ENCODE results near the gene NHLRC2.
A peak's percentile ranks its signal among the peaks of the same experiment; 100 is the strongest.
"Not testable (repeated sequence)": the region's sequence is repeated elsewhere in the genome, so short reads cannot be mapped to it uniquely, and the experiment has no call there.

Gene NHLRC2, protein sequence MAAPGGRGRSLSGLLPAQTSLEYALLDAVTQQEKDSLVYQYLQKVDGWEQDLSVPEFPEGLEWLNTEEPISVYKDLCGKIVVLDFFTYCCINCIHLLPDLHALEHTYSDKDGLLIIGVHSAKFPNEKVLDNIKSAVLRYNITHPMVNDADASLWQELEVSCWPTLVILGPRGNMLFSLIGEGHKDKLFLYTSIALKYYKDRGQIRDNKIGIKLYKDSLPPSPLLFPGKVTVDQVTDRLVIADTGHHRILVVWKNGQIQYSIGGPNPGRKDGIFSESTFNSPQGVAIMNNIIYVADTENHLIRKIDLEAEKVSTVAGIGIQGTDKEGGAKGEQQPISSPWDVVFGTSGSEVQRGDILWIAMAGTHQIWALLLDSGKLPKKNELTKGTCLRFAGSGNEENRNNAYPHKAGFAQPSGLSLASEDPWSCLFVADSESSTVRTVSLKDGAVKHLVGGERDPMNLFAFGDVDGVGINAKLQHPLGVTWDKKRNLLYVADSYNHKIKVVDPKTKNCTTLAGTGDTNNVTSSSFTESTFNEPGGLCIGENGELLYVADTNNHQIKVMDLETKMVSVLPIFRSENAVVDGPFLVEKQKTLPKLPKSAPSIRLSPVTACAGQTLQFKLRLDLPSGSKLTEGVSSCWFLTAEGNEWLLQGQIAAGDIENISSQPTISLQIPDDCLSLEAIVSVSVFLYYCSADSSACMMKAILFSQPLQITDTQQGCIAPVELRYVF

GRCh38 chr10:113854013-113854760 lies at the start of gene NHLRC2, which contains the start of gene DCLRE1A:
Gene NHLRC2 (plus strand): TSS chr10:113854661. CDS start chr10:113854873, 212 bp downstream.
Gene DCLRE1A (minus strand): TSS chr10:113854082. CDS start chr10:113853182, 900 bp downstream.
- peak; percentile 85 for DNase-seq (ENCODE audit: low spot score)

DNA sequence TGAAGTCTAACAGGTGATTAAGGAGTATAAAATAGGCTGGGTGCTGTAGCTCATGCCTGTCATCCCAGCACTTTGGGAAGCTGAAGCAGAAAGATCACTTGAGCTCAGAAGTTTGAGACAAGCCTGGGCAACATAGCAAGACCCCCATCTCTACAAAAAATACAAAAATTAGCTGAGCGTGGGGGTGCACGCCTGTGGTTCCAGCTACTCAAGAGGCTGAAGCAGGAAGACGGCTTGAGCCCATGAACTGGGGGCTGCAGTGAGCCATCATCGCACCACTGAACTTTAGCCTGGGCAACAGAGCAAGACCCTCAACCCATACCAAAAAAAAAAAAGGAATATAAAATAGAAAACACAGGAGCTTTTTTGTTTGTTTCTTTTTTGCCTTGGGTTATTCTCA lies 48.0 kb upstream of the NHLRC2 start:
- no peak for DNase-seq (ENCODE audit: low spot score)

DNA sequence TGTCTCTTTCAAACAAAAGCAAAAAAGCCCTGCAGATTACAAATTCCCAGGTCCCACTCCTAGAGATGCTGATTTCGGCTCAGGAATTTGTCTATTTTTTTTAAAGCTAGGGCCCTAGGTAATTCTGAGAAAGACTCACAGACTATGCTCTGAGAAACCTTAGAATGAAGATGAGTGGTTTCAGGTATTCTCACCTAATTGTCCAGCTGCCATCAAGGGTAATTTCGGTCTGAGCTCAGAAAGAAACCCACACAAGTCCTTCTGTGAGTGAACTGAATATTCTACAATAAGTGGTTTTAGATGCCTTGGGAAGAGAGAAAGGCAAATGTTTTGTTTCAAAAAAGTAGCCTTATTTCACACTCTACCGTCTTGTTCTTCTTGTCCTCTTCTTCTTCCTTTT lies 46.3 kb upstream of the NHLRC2 start:
- no peak for DNase-seq (ENCODE audit: low spot score)

- not testable (repeated sequence) for DNase-seq (ENCODE audit: low spot score)
Observed at GRCh38 chr10:113814700-113815099, 39.8 kb upstream of the NHLRC2 start.

DNA sequence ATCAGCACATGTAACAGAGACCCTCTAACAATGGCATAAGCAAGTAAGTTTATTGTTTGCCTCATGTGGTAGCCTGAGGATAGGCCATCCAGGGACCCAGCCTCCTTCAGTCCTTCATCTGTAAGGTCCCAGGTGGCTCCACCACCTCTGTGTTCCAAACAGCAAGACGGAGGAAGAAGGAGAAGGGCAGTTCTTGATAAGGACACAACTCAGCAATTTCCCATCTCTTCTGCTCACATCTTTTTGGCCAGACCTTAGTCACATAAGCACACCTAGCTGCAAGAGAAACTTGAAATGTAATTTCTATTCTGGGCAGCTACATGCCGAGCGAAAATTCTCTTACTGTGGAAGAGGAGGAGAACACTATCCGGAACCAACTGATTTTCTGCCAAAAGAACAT lies 34.5 kb upstream of the NHLRC2 start:
- DNase-seq (ENCODE audit: low spot score): no peak

GRCh38 chr10:113820507-113820906 lies 34.0 kb upstream of the NHLRC2 start:
- no peak for DNase-seq (ENCODE audit: low spot score)

DNA sequence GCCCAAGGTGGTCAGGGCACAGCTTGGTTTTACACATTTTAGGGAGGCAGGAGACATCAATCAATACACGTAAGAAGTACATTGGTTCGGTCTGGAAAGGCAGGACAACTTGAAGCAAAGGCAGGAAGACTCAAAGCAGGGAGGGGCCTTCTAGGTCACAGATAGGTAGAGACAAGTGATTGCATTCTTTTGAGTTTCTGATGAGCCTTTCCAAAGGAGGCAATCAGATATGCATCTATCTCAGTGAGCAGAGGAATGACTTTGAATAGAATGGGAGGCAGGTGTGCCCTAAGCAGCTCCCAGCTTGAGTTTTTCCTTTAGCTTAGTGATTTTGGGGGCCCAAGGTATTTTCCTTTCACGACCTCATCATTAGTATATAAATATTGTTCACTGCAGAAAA lies 33.2 kb upstream of the NHLRC2 start:
- not testable (repeated sequence) for DNase-seq (ENCODE audit: low spot score)

GRCh38 chr10:113822174-113822573 lies 32.3 kb upstream of the NHLRC2 start:
- no peak for DNase-seq (ENCODE audit: low spot score)

DNA sequence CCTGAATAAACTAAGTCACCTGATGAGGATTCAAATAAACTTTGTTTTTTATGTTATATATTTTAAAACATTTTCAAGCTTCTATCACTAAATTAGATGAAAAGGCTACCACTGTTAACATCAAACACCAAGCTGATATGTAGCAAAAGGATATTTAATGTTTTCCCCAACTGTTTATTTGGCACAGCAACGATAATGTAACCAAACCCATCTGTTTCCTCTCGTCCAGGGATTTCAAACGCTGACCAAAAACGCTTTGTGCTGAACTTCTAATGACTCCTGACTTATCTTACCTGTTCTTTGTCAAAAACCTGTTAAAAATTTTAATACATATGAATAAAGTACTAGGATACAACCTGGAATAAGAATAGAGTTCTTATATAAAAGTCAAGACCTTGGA lies 31.1 kb upstream of the NHLRC2 start:
- no peak for DNase-seq (ENCODE audit: low spot score)

GRCh38 chr10:113825791-113826190 lies 28.7 kb upstream of the NHLRC2 start:
- no peak for DNase-seq (ENCODE audit: low spot score)

GRCh38 chr10:113828567-113828966 lies 25.9 kb upstream of the NHLRC2 start:
- not testable (repeated sequence) for DNase-seq (ENCODE audit: low spot score)

DNA sequence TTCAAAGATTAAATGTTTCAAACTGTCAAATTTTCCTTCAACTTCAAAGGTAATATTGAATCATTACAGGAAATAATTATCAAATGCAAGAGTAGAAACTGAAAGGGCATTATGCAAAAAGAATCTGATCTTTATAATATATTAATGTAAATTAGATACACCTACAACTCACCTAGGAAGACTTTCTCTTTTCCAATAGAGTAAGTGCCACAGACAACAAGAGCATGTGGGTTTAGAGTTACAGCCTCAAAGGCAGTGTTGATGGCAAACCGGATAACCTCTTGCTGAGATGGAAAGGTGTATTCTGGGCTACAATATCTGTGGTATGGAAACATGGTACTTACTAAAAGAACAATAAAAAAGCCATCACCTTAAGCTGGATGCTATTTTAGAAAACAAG lies 12.3 kb upstream of the NHLRC2 start:
- DNase-seq (ENCODE audit: low spot score): no peak

GRCh38 chr10:113843972-113844485 lies 10.4 kb upstream of the NHLRC2 start:
- DNase-seq (ENCODE audit: low spot score): no peak

DNA sequence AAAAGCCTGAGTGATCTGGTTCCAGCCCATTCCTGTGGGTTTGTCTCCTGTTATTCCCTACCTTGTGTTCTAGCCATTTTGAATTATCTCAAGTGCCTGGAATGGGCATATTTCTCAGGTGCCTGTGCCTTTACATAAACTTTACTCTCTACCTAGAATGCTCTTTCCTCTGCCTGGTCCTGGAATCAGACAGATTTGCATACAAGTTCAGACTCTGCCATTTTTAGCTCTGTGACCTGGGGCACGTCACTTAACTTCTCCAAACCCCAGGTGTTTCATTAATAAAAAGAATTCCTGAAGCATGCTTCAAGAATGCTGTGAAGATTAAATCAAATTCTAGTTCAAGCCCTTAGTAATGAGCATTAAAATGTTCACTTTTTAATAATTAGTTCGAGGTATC lies 8.4 kb upstream of the NHLRC2 start:
- no peak for DNase-seq (ENCODE audit: low spot score)

GRCh38 chr10:113849140-113849803 lies 5.2 kb upstream of the NHLRC2 start:
- no peak for DNase-seq (ENCODE audit: low spot score)

DNA sequence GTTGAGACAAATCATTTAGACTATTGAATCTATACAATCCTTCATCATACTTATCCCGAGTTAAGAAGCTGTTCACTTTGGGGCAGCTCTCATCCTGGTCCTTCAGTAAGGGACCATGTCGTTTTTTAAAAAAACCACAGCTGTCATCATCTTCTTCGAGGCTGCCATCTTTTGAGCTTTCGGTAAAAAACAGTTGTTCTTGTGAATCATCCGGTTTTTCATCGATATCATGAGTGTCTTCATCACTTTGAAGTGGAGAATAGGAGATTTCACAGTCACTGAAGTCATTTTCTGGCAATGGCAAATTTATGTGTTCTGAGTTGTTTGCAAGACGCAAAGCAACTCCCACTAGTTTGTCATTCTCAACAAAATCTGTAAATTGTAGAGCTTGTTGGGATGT lies 4.5 kb upstream of the NHLRC2 start:
- DNase-seq (ENCODE audit: low spot score): no peak

DNA sequence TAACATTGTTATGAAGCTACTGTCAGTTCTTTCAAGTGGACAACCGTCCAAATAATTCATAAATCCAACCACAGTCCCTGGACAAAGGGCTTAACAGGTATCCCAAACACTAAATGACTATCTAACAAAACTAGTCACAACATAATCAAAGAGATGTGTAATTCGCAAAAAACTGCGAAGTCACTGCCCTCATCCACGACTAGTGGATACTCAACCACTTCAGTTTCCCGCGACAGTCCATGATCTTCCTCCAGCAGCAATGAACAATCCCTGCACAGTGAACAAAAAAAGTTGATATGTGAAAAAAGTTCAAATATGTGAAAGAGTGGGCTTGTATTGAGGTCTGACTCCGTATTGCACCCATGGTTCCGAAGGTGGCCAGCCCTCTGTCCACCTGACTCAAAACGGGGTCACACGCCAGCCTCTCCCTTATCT lies 866 bp upstream of the NHLRC2 start:
- no peak for DNase-seq (ENCODE audit: low spot score)

GRCh38 chr10:113854761-113855588 lies 514 bp downstream of the NHLRC2 start:
- DNase-seq (ENCODE audit: low spot score): peak; percentile 82

DNA sequence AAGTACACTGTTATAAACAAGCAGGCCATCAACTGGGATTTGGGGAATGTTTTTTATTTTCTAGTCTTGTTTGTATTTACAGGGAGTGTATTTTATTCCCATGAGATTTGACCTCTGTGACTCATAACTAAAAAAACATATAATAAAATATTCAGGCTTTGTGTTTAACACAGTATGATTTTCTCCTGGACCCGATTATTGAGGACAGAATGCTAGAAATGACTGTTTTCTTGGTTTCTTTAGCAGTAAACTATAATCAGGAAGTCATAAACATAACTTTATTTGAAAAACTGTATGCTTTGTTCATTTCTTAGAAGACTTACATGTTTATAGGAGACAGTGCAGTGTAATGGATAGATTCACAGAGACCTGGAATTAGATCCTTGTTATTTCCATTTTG lies 2.1 kb downstream of the NHLRC2 start:
- DNase-seq (ENCODE audit: low spot score): no peak

DNA sequence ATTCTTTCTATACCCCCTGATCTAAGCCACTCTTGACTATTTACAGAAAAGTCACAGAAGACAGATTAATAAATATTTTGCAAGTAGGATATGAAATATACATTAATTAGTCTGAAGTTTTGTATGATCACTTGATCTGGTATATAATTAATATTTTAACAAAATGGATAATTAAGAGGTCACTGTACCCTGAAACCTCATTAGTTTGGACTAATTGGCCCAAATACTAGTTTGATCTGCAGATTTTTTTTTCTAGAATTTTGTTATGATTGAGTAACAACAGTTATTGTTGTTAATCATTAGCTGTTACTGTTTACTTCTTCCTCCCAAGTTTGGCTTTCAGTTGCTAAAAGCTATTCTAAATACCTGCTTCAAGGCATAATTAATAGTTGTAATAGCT lies 2.7 kb downstream of the NHLRC2 start:
- DNase-seq (ENCODE audit: low spot score): no peak

DNA sequence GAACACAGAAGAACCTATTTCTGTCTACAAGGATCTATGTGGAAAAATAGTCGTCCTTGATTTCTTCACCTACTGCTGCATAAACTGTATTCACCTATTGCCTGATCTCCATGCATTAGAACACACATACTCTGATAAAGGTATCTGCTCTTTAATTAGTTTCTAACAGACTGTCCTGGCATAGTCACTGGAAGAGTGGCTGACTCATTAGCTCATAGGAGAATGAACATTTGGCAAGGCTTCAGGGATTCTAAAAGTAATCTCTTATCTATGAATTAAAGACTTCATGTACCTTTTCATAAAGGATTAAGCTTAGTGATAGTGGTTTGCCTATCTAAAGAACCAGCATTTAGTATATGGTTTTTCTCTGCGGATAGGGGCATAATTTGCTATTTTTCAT lies 4.1 kb downstream of the NHLRC2 start:
- DNase-seq (ENCODE audit: low spot score): no peak
